GM12878 (cell line): ENCODE measurements around the gene DLGAP3. TPM values are rescaled to one million over a fixed set of nuclear protein-coding genes. Genes with fewer than 3 reads are reported as not detected.

ENCODE experiments used
- ATAC-seq: fragments of 200-7000 bp; cut with Tn5 transposase; 3 replicates; pipeline ENCODE4 v1.9.1; 2020; ENCODE audit warnings: mild to moderate bottlenecking, moderate library complexity
- BruUV-seq: library from RNA; stranded (reverse); fragments of 400-500 nt; replicated peaks from 2 replicates; lab custom pipeline; 2021; lab: Mats Ljungman, UMichigan
- CTCF ChIA-PET: fragments of 300-600 bp; sonication (Branson Sonifier 250); formaldehyde crosslinking; extraction: SDS; loops from one replicate; lab custom pipeline; 2021; ENCODE audit warnings: inconsistent platforms; lab: Yijun Ruan, JAX
- POLR2A ChIA-PET: fragments of 350-600 bp; formaldehyde crosslinking; extraction: SDS; loops from one replicate; lab custom pipeline; 2021; ENCODE audit warnings: inconsistent platforms; lab: Charles Lee
- RAD21 ChIA-PET: fragments of 300-600 bp; sonication (Branson Sonifier 250); formaldehyde crosslinking; loops from one replicate; lab custom pipeline; 2023; ENCODE audit warnings: antibody characterized with exemption; ENCODE audit not compliant: unreplicated experiment; lab: Charles Lee
- SMC1A ChIA-PET: fragments of 300-600 bp; sonication (Branson Sonifier 250); formaldehyde crosslinking; loops from one replicate; lab custom pipeline; 2023; ENCODE audit not compliant: unreplicated experiment, uncharacterized antibody; lab: Charles Lee
- DNase-seq: peaks from one replicate; pipeline ENCODE4 v3.0.0-alpha.2; 2011; ENCODE audit warnings: low read depth, low spot score
- FAIRE-seq: peaks from 3 replicates; lab custom pipeline; 2011; peaks lifted over from hg19 to GRCh38; lab: Jason Lieb, UNC
- H2AFZ ChIP-seq: 2 replicates; pipeline ENCODE4 v1.6.0; 2011; ENCODE audit warnings: low read depth, low read length, control low read depth; ENCODE audit not compliant: control insufficient read depth
- H3K27ac ChIP-seq: 2 replicates; pipeline ENCODE4 v1.5.1; 2011; ENCODE audit warnings: control low read depth; ENCODE audit not compliant: control insufficient read depth, insufficient read depth
- H3K27me3 ChIP-seq, 2 experiments: replicated peaks in 1 of 2; 2 replicates each; pipeline versions ENCODE4 v1.6.0 to v1.6.1; 2011; ENCODE audit warnings: low read length in 1 of 2; ENCODE audit not compliant: control insufficient read depth in 2 of 2, insufficient read depth in 2 of 2
- H3K36me3 ChIP-seq, 2 experiments: 2 replicates each; pipeline ENCODE4 v1.5.1; 2011; ENCODE audit warnings: low read length in 1 of 2; ENCODE audit not compliant: control insufficient read depth in 2 of 2, insufficient read depth in 2 of 2
- H3K4me1 ChIP-seq: 2 replicates; pipeline ENCODE4 v1.6.1; 2011; ENCODE audit warnings: mild to moderate bottlenecking, low read length, moderate library complexity, mixed read lengths; ENCODE audit not compliant: control insufficient read depth, insufficient read depth
- H3K4me2 ChIP-seq: 2 replicates; pipeline ENCODE4 v1.6.0; 2011; ENCODE audit warnings: control low read depth; ENCODE audit not compliant: control insufficient read depth, insufficient read depth
- H3K4me3 ChIP-seq: fragments of 200-600 bp; sonication (generic); 2 replicates; pipeline ENCODE4 v1.5.1; 2016
- H3K79me2 ChIP-seq: 2 replicates; pipeline ENCODE4 v1.6.0; 2011; ENCODE audit warnings: low read length; ENCODE audit not compliant: control insufficient read depth, insufficient read depth
- H3K9ac ChIP-seq: 2 replicates; pipeline ENCODE4 v1.8.0; 2011; ENCODE audit warnings: low read length, control low read depth, mixed read lengths; ENCODE audit not compliant: control insufficient read depth, insufficient read depth
- H3K9me3 ChIP-seq: replicated peaks from 3 replicates; pipeline ENCODE4 v1.5.1; 2011; ENCODE audit warnings: mild to moderate bottlenecking, low read length; ENCODE audit not compliant: control insufficient read depth, insufficient read depth
- H4K20me1 ChIP-seq: 2 replicates; pipeline ENCODE4 v1.6.0; 2011; ENCODE audit not compliant: control insufficient read depth, insufficient read depth
- ATF3 ChIP-seq: IDR thresholded peaks from 2 replicates; pipeline ENCODE4 v1.6.1; 2011; ENCODE audit warnings: low read depth, mild to moderate bottlenecking, low read length, moderate library complexity, borderline replicate concordance; ENCODE audit errors: extremely low read depth
- BCL11A ChIP-seq: IDR thresholded peaks from 2 replicates; pipeline ENCODE4 v1.6.1; 2011; ENCODE audit warnings: low read depth, low read length
- BMI1 ChIP-seq: fragments of 450-650 bp; IDR thresholded peaks from 2 replicates; pipeline ENCODE4 v1.6.1; 2016; ENCODE audit warnings: mild to moderate bottlenecking, moderate library complexity, borderline replicate concordance
- CEBPZ ChIP-seq: fragments of 150-350 bp; IDR thresholded peaks from 2 replicates; pipeline ENCODE4 v1.6.1; 2016; ENCODE audit warnings: low read depth, low read length
- FOS ChIP-seq: IDR thresholded peaks from 3 replicates; pipeline ENCODE4 v1.6.1; 2011; ENCODE audit warnings: borderline replicate concordance; ENCODE audit not compliant: insufficient read length; ENCODE audit errors: extremely low read depth
- JUND ChIP-seq: IDR thresholded peaks from 2 replicates; pipeline ENCODE4 v1.6.1; 2012; ENCODE audit warnings: low read depth, mild to moderate bottlenecking, low read length, improper control_type of control experiment, moderate library complexity
- MAX ChIP-seq: IDR thresholded peaks from 2 replicates; pipeline ENCODE4 v1.6.1; 2012; ENCODE audit warnings: low read depth, low read length, improper control_type of control experiment
- MTA3 ChIP-seq: IDR thresholded peaks from 2 replicates; pipeline ENCODE4 v1.6.1; 2012; ENCODE audit warnings: low read length, inconsistent platforms, borderline replicate concordance
- MXI1 ChIP-seq: fragments of 150-350 bp; IDR thresholded peaks from 2 replicates; pipeline ENCODE4 v1.6.1; 2011; ENCODE audit warnings: low read depth, mild to moderate bottlenecking, inconsistent platforms, low read length, improper control_type of control experiment
- RBBP5 ChIP-seq: fragments of 200-600 bp; sonication (generic); conservative IDR thresholded peaks from 2 replicates; pipeline ENCODE4 v1.6.1; 2016
- RFX5 ChIP-seq: IDR thresholded peaks from 2 replicates; pipeline ENCODE4 v1.6.1; 2011; ENCODE audit warnings: low read depth, low read length, improper control_type of control experiment
- SMAD5 ChIP-seq: IDR thresholded peaks from 2 replicates; pipeline ENCODE4 v1.6.1; 2016; ENCODE audit warnings: antibody characterized with exemption, low read depth
- SUPT20H ChIP-seq: IDR thresholded peaks from 2 replicates; pipeline ENCODE4 v1.6.1; 2011; ENCODE audit warnings: low read depth, mild to moderate bottlenecking, low read length, moderate library complexity, borderline replicate concordance; ENCODE audit not compliant: control insufficient read depth
- TBL1XR1 ChIP-seq: IDR thresholded peaks from 2 replicates; pipeline ENCODE4 v1.6.1; 2012; ENCODE audit warnings: low read depth, low read length, improper control_type of control experiment
- TCF7 ChIP-seq: IDR thresholded peaks from 2 replicates; pipeline ENCODE4 v1.6.1; 2014; ENCODE audit warnings: antibody characterized with exemption, borderline replicate concordance
- WGBS: methylation state at CpG from one replicate; pipeline ENCODE4 v1.1.6; 2016; ENCODE audit warnings: low lambda C conversion rate; ENCODE audit not compliant: insufficient replicate concordance, insufficient coverage; ENCODE audit errors: missing lambda C conversion rate; 5-methylcytosine and 5-hydroxymethylcytosine counted together
- in situ Hi-C: fragments of 300-500 bp; cut with MboI; formaldehyde crosslinking; loops from 9 replicates; pipeline ENCODE4 v1.14.3; 2018; ENCODE audit warnings: mixed read lengths
- intact Hi-C: fragments of 100-400 bp; cut with micrococcal nuclease; formaldehyde crosslinking; loops from one replicate; pipeline ENCODE4 v1.14.2; 2022; ENCODE audit not compliant: unreplicated experiment
- polyA plus RNA-seq, 11 experiments: library from polyadenylated mRNA; depleted of rRNA in 4 of 11; unstranded in 6 of 11; stranded (reverse) in 5 of 11; fragments of >200 nt; fragmentation: Nextera tagmentation in 4 of 11; fragmentation: Illumina TruSeq in 1 of 11; extraction: Ambion mirVana in 4 of 11; extraction: Trizol in 1 of 11; gene quantifications; 1 replicate in 1 of 11; 2 replicates in 10 of 11; pipeline versions ENCODE4 v1.2.1 to v1.2.3, GENCODE V29; 2011 to 2016; ENCODE audit warnings: inconsistent platforms in 2 of 11, missing spikeins in 2 of 11, low read depth in 1 of 11
- total RNA-seq, 4 experiments: library from RNA; depleted of rRNA in 3 of 4; stranded (reverse); fragments of >200 nt in 3 of 4; fragmentation: Illumina TruSeq in 1 of 4; extraction: Trizol in 1 of 4; gene quantifications; 2 replicates each; pipeline versions ENCODE4 v1.2.1 to v1.2.3, GENCODE V29; 2013 to 2021
- TF ChIP-seq, protein P1 (sequence below): IDR thresholded peaks from 2 replicates; pipeline ENCODE4 v1.6.1; 2011; ENCODE audit warnings: low read depth, low read length, improper control_type of control experiment, borderline replicate concordance
- TF ChIP-seq, protein P2 (sequence below): fragments of 450-650 bp; IDR thresholded peaks from 2 replicates; pipeline ENCODE4 v1.6.1; 2018; ENCODE audit warnings: borderline replicate concordance, mild to moderate bottlenecking; ENCODE audit not compliant: partially characterized antibody

The DLGAP3 gene
- total and polyA plus RNA-seq, 10 of the 15 experiments (the other 5 are each of a cell fraction or from before 2014, with no cell fraction given) = 0.03 to 0.15 (median 0.08) TPM; not detected in 4

DNA sequence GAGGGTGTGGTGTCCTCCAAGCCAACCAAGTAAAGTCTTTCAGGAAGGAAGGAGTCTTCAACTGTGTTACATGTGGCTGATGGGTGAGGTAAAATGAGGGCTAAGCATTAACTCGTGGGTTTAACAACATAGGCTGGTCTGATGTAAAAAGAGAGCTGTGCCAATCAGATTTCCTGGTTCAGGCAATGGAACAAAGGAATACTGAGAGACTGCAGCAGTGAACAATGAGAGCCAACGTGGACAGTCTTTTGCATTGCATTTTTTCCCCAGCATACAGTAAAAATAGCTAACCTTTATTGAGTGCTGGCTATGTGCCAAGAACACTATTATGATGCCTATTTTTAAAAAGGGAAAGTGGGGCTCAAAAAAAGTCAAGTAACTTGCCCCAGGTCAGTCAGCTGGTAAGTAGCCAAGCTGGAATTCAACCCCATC lies 31.1 kb downstream of the DLGAP3 start:
- Histone ChIP-seq H3K27me3 (peaks cover 0 to 8% of the 10 kb centered on the region in 2 experiments; a peak in 3 of 4 replicates), H3K79me2 (no peaks in the 10 kb centered on the region), H3K27ac (no peak overlapping the region), H3K4me2 (no peak overlapping the region), H4K20me1 (no peaks in the 10 kb centered on the region), H3K9me3 (no peaks in the 10 kb centered on the region; the same call in 2 of the 3 replicates), H3K4me1 (no peaks in the 10 kb centered on the region), H3K36me3 (no peaks in the 10 kb centered on the region), H2AFZ (no peak overlapping the region), H3K9ac (no peak overlapping the region), H3K4me3 (no peak overlapping the region)
- WGBS = 0% methylated on average over 2 of the region's 2 CpGs
- in situ Hi-C loops (no loop called here), intact Hi-C loops (no loop called here)
- ChIA-PET CTCF (interaction anchor here (1.0 kb wide), 1 partner anchor 21 kb away, joined by 3 read pairs; no protein-coding TSS in a partner anchor), RAD21 (no interaction called here), SMC1A (interaction anchor here (0.7 kb wide), 1 partner anchor 35 kb away, joined by 3 read pairs; no protein-coding TSS in a partner anchor), POLR2A (no interaction called here)
- ATAC-seq (no peak), DNase-seq (no peak), FAIRE-seq (no peak)
- BruUV-seq = no TSS peak
- no peak for TF ChIP-seq MXI1
- TF ChIP-seq CEBPZ = no peak
- TF ChIP-seq, protein P1, sequence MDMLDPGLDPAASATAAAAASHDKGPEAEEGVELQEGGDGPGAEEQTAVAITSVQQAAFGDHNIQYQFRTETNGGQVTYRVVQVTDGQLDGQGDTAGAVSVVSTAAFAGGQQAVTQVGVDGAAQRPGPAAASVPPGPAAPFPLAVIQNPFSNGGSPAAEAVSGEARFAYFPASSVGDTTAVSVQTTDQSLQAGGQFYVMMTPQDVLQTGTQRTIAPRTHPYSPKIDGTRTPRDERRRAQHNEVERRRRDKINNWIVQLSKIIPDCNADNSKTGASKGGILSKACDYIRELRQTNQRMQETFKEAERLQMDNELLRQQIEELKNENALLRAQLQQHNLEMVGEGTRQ = no peak
- TF ChIP-seq MAX = no peak
- no peak for TF ChIP-seq FOS
- no peak for TF ChIP-seq BMI1
- TF ChIP-seq RFX5 = no peak
- no peak for TF ChIP-seq TCF7
- no peak for TF ChIP-seq MTA3
- no peak for TF ChIP-seq SMAD5
- TF ChIP-seq TBL1XR1 = no peak
- TF ChIP-seq SUPT20H = no peak
- TF ChIP-seq JUND = no peak
- TF ChIP-seq RBBP5 = no peak
- no peak for TF ChIP-seq BCL11A
- TF ChIP-seq, protein P2, sequence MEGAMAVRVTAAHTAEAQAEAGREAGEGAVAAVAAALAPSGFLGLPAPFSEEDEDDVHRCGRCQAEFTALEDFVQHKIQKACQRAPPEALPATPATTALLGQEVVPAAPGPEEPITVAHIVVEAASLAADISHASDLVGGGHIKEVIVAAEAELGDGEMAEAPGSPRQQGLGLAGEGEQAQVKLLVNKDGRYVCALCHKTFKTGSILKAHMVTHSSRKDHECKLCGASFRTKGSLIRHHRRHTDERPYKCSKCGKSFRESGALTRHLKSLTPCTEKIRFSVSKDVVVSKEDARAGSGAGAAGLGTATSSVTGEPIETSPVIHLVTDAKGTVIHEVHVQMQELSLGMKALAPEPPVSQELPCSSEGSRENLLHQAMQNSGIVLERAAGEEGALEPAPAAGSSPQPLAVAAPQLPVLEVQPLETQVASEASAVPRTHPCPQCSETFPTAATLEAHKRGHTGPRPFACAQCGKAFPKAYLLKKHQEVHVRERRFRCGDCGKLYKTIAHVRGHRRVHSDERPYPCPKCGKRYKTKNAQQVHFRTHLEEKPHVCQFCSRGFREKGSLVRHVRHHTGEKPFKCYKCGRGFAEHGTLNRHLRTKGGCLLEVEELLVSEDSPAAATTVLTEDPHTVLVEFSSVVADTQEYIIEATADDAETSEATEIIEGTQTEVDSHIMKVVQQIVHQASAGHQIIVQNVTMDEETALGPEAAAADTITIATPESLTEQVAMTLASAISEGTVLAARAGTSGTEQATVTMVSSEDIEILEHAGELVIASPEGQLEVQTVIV = no peak
- TF ChIP-seq ATF3 = no peak
